Measurements from ENCODE around the gene S100A14. TPM values are rescaled to one million over a fixed set of nuclear protein-coding genes. Genes with fewer than 3 reads are reported as not detected.

Gene S100A14
- total and polyA plus RNA-seq, 4 donors: 0.39 to 0.61 TPM; not detected in 2

GRCh38 chr1:153652805-153653500 lies 36.8 kb upstream of the S100A14 start:
- Histone ChIP-seq H3K9me3 (ENCODE audit: control insufficient read depth, insufficient read depth, low read length) (no peaks in the 10 kb centered on the region), H3K27ac (ENCODE audit: low read depth, low read length) (no peak overlapping the region), H3K36me3 (ENCODE audit: control insufficient read depth, insufficient read depth, low read length) (no peaks in the 10 kb centered on the region), H3K4me1 (ENCODE audit: control insufficient read depth, insufficient read depth, low read length) (peaks cover 13% of the 10 kb centered on the region), H3K4me3 (ENCODE audit: low read depth, low read length) (no peak overlapping the region), H3K27me3 (ENCODE audit: control insufficient read depth, insufficient read depth, low read length) (no peaks in the 10 kb centered on the region)
- DNase-seq (ENCODE audit: low read depth in 4 of 6, low spot score in 6 of 6): no peak
- 88% methylated on average over 2 of the region's 3 CpGs for WGBS (ENCODE audit: insufficient coverage)

DNA sequence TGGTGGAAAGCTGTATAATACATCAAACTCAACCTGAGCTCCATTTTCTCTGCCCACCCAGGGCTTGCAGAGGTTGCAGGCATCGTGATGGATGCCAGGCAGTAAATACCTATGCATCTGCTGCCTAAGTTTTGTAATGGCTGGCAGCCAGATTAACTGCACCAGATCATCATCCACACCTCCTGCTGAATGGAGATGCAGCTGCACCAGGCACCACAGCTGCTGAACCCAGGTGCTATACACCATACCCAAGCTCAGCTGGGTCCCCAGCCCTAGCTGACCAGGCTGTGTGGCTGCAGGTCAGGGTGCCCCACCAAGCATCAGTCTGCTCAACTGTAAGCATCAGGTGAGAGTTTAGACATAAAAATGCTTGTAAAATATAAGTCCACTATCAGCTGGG lies 35.6 kb upstream of the S100A14 start:
- H3K9me3 ChIP-seq (ENCODE audit: control insufficient read depth, insufficient read depth, low read length): no peaks in the 10 kb centered on the region
- no peaks in the 10 kb centered on the region for H3K27me3 ChIP-seq (ENCODE audit: control insufficient read depth, insufficient read depth, low read length)
- DNase-seq (ENCODE audit: low read depth in 4 of 6, low spot score in 6 of 6): no peak
- H3K4me1 ChIP-seq (ENCODE audit: control insufficient read depth, insufficient read depth, low read length): peaks cover 12% of the 10 kb centered on the region
- H3K4me3 ChIP-seq (ENCODE audit: low read depth, low read length): no peak overlapping the region
- H3K27ac ChIP-seq (ENCODE audit: low read depth, low read length): no peak overlapping the region
- peaks cover 6% of the 10 kb centered on the region for H3K36me3 ChIP-seq (ENCODE audit: control insufficient read depth, insufficient read depth, low read length)
- 86% methylated on average over 1 of the region's 1 CpG for WGBS (ENCODE audit: insufficient coverage)

DNA sequence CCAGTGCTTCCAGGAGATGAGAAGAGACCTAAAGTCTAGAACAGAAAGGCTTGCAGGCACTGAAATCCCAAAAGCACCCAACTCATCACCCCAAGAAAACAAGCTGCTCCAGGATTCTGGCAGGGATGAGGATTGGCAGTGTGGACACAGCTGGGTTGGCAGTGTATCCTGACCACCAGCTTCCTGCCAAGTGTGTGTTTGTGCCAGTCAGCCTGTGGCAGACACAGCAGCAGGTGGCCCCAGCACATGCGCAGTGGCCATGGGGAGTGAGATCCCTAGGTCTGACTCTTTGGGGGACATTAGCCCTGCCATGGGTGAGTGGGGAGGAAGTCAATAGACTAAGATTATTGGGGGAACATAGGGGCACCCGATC lies 33.7 kb upstream of the S100A14 start:
- H3K27me3 ChIP-seq (ENCODE audit: control insufficient read depth, insufficient read depth, low read length): no peaks in the 10 kb centered on the region
- peak in 2 of 6 donors; percentile 55 to 86 for DNase-seq (ENCODE audit: low read depth in 4 of 6, low spot score in 6 of 6)
- no peak overlapping the region for H3K4me3 ChIP-seq (ENCODE audit: low read depth, low read length)
- H3K4me1 ChIP-seq (ENCODE audit: control insufficient read depth, insufficient read depth, low read length): peaks cover 12% of the 10 kb centered on the region
- H3K9me3 ChIP-seq (ENCODE audit: control insufficient read depth, insufficient read depth, low read length): no peaks in the 10 kb centered on the region
- no peak overlapping the region for H3K27ac ChIP-seq (ENCODE audit: low read depth, low read length)
- 70% methylated on average over 2 of the region's 2 CpGs for WGBS (ENCODE audit: insufficient coverage)
- peaks cover 23% of the 10 kb centered on the region for H3K36me3 ChIP-seq (ENCODE audit: control insufficient read depth, insufficient read depth, low read length)

- H3K9me3 ChIP-seq (ENCODE audit: control insufficient read depth, insufficient read depth, low read length): no peaks in the 10 kb centered on the region
- no peak overlapping the region for H3K27ac ChIP-seq (ENCODE audit: low read depth, low read length)
- no peak overlapping the region for H3K4me3 ChIP-seq (ENCODE audit: low read depth, low read length)
- H3K4me1 ChIP-seq (ENCODE audit: control insufficient read depth, insufficient read depth, low read length): peaks cover 12% of the 10 kb centered on the region
- 74% methylated on average over 2 of the region's 3 CpGs for WGBS (ENCODE audit: insufficient coverage)
- H3K27me3 ChIP-seq (ENCODE audit: control insufficient read depth, insufficient read depth, low read length): no peaks in the 10 kb centered on the region
- peaks cover 25% of the 10 kb centered on the region for H3K36me3 ChIP-seq (ENCODE audit: control insufficient read depth, insufficient read depth, low read length)
- DNase-seq (ENCODE audit: low read depth in 4 of 6, low spot score in 6 of 6): no peak
These were observed 33.2 kb upstream of the S100A14 start for GRCh38 chr1:153649137-153649862.

GRCh38 chr1:153648000-153648643 lies 32.0 kb upstream of the S100A14 start:
- no peaks in the 10 kb centered on the region for H3K27me3 ChIP-seq (ENCODE audit: control insufficient read depth, insufficient read depth, low read length)
- 88% methylated on average over 8 of the region's 10 CpGs for WGBS (ENCODE audit: insufficient coverage)
- peaks cover 12% of the 10 kb centered on the region for H3K4me1 ChIP-seq (ENCODE audit: control insufficient read depth, insufficient read depth, low read length)
- H3K27ac ChIP-seq (ENCODE audit: low read depth, low read length): no peak overlapping the region
- H3K4me3 ChIP-seq (ENCODE audit: low read depth, low read length): no peak overlapping the region
- DNase-seq (ENCODE audit: low read depth in 4 of 6, low spot score in 6 of 6): no peak
- H3K9me3 ChIP-seq (ENCODE audit: control insufficient read depth, insufficient read depth, low read length): no peaks in the 10 kb centered on the region
- peaks cover 31% of the 10 kb centered on the region for H3K36me3 ChIP-seq (ENCODE audit: control insufficient read depth, insufficient read depth, low read length)

- WGBS (ENCODE audit: insufficient coverage): 60% methylated on average over 1 of the region's 2 CpGs
These were observed 31.2 kb upstream of the S100A14 start for GRCh38 chr1:153647346-153647714.

DNA sequence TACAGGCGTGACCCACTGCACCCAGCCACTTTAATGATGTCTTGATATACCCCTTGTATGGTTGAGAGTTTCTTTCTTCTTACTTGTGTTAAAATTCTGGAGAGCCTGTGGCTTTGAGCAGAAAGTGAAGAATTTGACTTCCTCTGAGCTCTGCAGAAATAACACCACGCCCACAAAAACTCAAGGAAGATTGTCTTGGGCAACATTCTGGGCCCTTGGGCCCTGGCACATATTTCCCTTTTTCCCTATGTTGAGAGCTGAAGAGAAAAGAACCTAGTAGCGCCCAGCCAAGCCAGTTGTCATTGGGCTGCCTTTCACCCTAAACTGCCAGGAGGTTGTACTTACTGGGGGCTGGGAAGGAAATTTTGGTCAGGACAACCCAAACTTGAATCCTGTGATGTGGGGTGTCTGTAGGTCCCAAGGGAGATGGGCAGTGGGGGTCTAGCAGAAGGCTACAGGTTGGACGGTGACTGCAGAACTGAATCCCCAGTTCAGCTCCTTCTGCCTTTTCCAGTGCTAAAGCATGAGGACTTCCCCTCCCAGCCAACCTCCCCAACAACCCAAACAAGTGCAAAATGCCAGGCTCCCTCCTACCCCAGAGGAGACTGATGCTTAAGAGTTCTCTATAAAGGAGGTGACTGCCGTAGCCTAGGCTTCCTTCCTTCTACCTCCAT lies 30.7 kb upstream of the S100A14 start:
- no peak overlapping the region for H3K4me3 ChIP-seq (ENCODE audit: low read depth, low read length)
- H3K9me3 ChIP-seq (ENCODE audit: control insufficient read depth, insufficient read depth, low read length): no peaks in the 10 kb centered on the region
- WGBS (ENCODE audit: insufficient coverage): 40% methylated on average over 1 of the region's 5 CpGs
- peaks cover 12% of the 10 kb centered on the region for H3K4me1 ChIP-seq (ENCODE audit: control insufficient read depth, insufficient read depth, low read length)
- no peak overlapping the region for H3K27ac ChIP-seq (ENCODE audit: low read depth, low read length)
- no peaks in the 10 kb centered on the region for H3K27me3 ChIP-seq (ENCODE audit: control insufficient read depth, insufficient read depth, low read length)
- DNase-seq (ENCODE audit: low read depth in 4 of 6, low spot score in 6 of 6): no peak
- H3K36me3 ChIP-seq (ENCODE audit: control insufficient read depth, insufficient read depth, low read length): peaks cover 39% of the 10 kb centered on the region

More at GRCh38 chr1:153647346-153647714, 31.2 kb upstream of the S100A14 start:
- Histone ChIP-seq H3K4me3 (ENCODE audit: low read depth, low read length) (no peak overlapping the region), H3K9me3 (ENCODE audit: control insufficient read depth, insufficient read depth, low read length) (no peaks in the 10 kb centered on the region), H3K36me3 (ENCODE audit: control insufficient read depth, insufficient read depth, low read length) (peaks cover 34% of the 10 kb centered on the region), H3K4me1 (ENCODE audit: control insufficient read depth, insufficient read depth, low read length) (peaks cover 12% of the 10 kb centered on the region), H3K27ac (ENCODE audit: low read depth, low read length) (no peak overlapping the region), H3K27me3 (ENCODE audit: control insufficient read depth, insufficient read depth, low read length) (no peaks in the 10 kb centered on the region)
- no peak for DNase-seq (ENCODE audit: low read depth in 4 of 6, low spot score in 6 of 6)

DNA sequence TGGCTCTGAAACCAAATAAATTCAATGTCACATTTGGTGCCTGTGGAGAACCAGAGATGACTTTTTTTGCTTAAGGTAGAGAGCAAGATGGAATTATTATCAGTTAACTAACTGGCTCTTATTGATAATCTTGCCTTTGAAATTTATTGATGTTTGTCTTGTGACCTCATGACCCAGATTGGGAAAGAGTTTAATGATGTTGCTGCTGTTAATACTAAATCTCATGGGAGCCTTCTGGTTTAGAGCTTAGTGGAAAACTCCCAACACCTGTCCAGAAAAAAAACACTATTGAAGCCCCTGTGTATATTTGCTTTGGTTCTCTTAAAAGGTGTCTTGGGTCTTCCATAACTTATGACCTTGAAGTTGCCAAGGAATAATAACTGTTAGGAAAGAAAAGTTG lies 27.7 kb upstream of the S100A14 start:
- H3K9me3 ChIP-seq (ENCODE audit: control insufficient read depth, insufficient read depth, low read length): no peaks in the 10 kb centered on the region
- H3K27me3 ChIP-seq (ENCODE audit: control insufficient read depth, insufficient read depth, low read length): no peaks in the 10 kb centered on the region
- peaks cover 59% of the 10 kb centered on the region for H3K36me3 ChIP-seq (ENCODE audit: control insufficient read depth, insufficient read depth, low read length)
- H3K4me3 ChIP-seq (ENCODE audit: low read depth, low read length): no peak overlapping the region
- no peak for DNase-seq (ENCODE audit: low read depth in 4 of 6, low spot score in 6 of 6)
- H3K4me1 ChIP-seq (ENCODE audit: control insufficient read depth, insufficient read depth, low read length): no peaks in the 10 kb centered on the region
- no peak overlapping the region for H3K27ac ChIP-seq (ENCODE audit: low read depth, low read length)

DNA sequence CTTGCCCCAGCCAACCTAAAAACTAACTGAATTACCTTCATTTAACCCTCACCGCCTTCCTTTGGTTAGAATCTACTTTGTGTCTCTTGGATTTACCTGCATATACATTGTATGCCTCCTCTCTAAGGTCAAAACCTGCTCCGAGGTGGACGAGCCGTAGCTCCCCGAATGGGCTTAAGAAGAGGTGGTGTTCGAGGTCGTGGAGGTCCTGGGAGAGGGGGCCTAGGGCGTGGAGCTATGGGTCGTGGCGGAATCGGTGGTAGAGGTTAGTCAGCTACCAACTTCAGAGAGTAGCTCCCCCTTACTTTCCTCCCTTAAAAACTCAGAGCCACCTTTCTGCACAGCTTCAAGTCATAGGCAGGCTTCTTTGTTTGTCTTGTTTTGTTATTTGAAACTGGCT lies 27.0 kb upstream of the S100A14 start:
- H3K27ac ChIP-seq (ENCODE audit: low read depth, low read length): no peak overlapping the region
- H3K27me3 ChIP-seq (ENCODE audit: control insufficient read depth, insufficient read depth, low read length): no peaks in the 10 kb centered on the region
- H3K9me3 ChIP-seq (ENCODE audit: control insufficient read depth, insufficient read depth, low read length): no peaks in the 10 kb centered on the region
- H3K36me3 ChIP-seq (ENCODE audit: control insufficient read depth, insufficient read depth, low read length): peaks cover 66% of the 10 kb centered on the region
- no peak for DNase-seq (ENCODE audit: low read depth in 4 of 6, low spot score in 6 of 6)
- 100% methylated on average over 1 of the region's 11 CpGs for WGBS (ENCODE audit: insufficient coverage)
- no peak overlapping the region for H3K4me3 ChIP-seq (ENCODE audit: low read depth, low read length)
- H3K4me1 ChIP-seq (ENCODE audit: control insufficient read depth, insufficient read depth, low read length): no peaks in the 10 kb centered on the region

All from spinal cord (tissue), 10 donors.